NCI-H345 (cell line): Measurements from ENCODE around the gene CUL1.

Source experiments
- DNase-seq: peaks from one replicate; lab custom pipeline; 2025; lab: John Stamatoyannopoulos, UW

CUL1 gene

DNA sequence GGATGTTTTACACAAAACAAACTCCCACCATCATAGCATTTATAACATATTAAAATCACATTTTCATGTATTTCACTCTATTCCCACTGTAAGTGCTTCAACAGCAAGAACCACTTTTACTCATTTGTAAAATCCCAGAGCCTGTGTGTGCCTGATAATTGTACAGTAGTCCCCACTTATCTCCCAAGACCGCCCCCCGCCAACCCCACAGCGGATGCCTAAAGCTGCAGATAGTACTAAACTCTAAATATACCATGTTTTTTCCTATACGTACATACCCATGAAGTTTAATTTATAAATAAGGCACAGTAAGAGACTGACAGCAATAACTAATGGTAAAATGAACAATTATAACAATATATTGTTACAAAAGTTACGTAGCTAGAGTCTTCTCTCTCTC is 151.9 kb downstream of the CUL1 start:
- no peak for DNase-seq
